WTC11 (cell line): ENCODE data around the gene CPEB1. TPM values are rescaled to one million over a fixed set of nuclear protein-coding genes. Genes with fewer than 3 reads are reported as not detected.
"Not testable (repeated sequence)": the region's sequence is repeated elsewhere in the genome, so short reads cannot be mapped to it uniquely, and the experiment has no call there.

Experiments used
- ATAC-seq: fragments of 200-7000 bp; cut with Tn5 transposase; 2 replicates; pipeline ENCODE4 v1.10.0; 2021; ENCODE audit warnings: mild to moderate bottlenecking, moderate library complexity
- CTCF ChIA-PET: fragments of 300-600 bp; sonication (Branson Sonifier 250); formaldehyde crosslinking; loops from one replicate; lab custom pipeline; 2021; ENCODE audit warnings: antibody characterized with exemption; lab: Charles Lee
- POLR2A ChIA-PET: fragments of 350-600 bp; sonication (Branson Sonifier 250); formaldehyde crosslinking; loops from one replicate; lab custom pipeline; 2021; ENCODE audit warnings: antibody characterized with exemption; lab: Charles Lee
- DNase-seq: peaks from one replicate; pipeline ENCODE4 v3.0.0; 2021; ENCODE audit warnings: low spot score
- H3K27ac Mint-ChIP-seq: 2 replicates; pipeline ENCODE4 v1.8.0; 2021; ENCODE audit warnings: mixed read lengths
- H3K27me3 Mint-ChIP-seq: 2 replicates; pipeline ENCODE4 v1.8.0; 2021; ENCODE audit warnings: low read depth, mild to moderate bottlenecking, moderate library complexity, mixed read lengths
- H3K36me3 Mint-ChIP-seq: 2 replicates; pipeline ENCODE4 v1.8.0; 2021; ENCODE audit warnings: mixed read lengths
- H3K4me1 Mint-ChIP-seq: 2 replicates; pipeline ENCODE4 v1.8.0; 2022; ENCODE audit warnings: mixed read lengths
- H3K4me3 Mint-ChIP-seq: 2 replicates; pipeline ENCODE4 v1.8.0; 2021; ENCODE audit warnings: mild to moderate bottlenecking, moderate library complexity, mixed read lengths
- H3K9me3 Mint-ChIP-seq: 2 replicates; pipeline ENCODE4 v1.8.0; 2021; ENCODE audit warnings: mixed read lengths
- ATF3 ChIP-seq: sonication (generic); formaldehyde crosslinking; conservative IDR thresholded peaks from 2 replicates; pipeline ENCODE4 v1.8.1; 2022; ENCODE audit warnings: mild to moderate bottlenecking, missing genetic modification reagents
- ETV6 ChIP-seq: sonication (generic); formaldehyde crosslinking; IDR thresholded peaks from 2 replicates; pipeline ENCODE4 v1.8.1; 2022; ENCODE audit warnings: mild to moderate bottlenecking, missing genetic modification reagents
- FOXP4 ChIP-seq: sonication (generic); formaldehyde crosslinking; IDR thresholded peaks from 2 replicates; pipeline ENCODE4 v1.8.0; 2022; ENCODE audit warnings: mild to moderate bottlenecking, missing genetic modification reagents
- GTF2I ChIP-seq: fragments of 250-450 bp; sonication (Bioruptor Pico); conservative IDR thresholded peaks from 2 replicates; pipeline ENCODE4 v1.4.0; 2021; ENCODE audit warnings: mild to moderate bottlenecking
- MYBL2 ChIP-seq: sonication (generic); formaldehyde crosslinking; IDR thresholded peaks from 2 replicates; pipeline ENCODE4 v1.8.1; 2023; ENCODE audit warnings: mild to moderate bottlenecking, moderate library complexity, missing genetic modification reagents
- RELA ChIP-seq: sonication (generic); formaldehyde crosslinking; IDR thresholded peaks from 2 replicates; pipeline ENCODE4 v1.8.1; 2022; ENCODE audit warnings: missing genetic modification reagents, mild to moderate bottlenecking, borderline replicate concordance
- SMAD4 ChIP-seq: sonication (generic); formaldehyde crosslinking; IDR thresholded peaks from 2 replicates; pipeline ENCODE4 v1.8.0; 2022; ENCODE audit warnings: mild to moderate bottlenecking, missing genetic modification reagents
- SP1 ChIP-seq: sonication (generic); formaldehyde crosslinking; conservative IDR thresholded peaks from 2 replicates; pipeline ENCODE4 v1.8.1; 2022; ENCODE audit warnings: missing genetic modification reagents
- ZBTB43 ChIP-seq: sonication (generic); formaldehyde crosslinking; IDR thresholded peaks from 2 replicates; pipeline ENCODE4 v1.8.1; 2023; ENCODE audit warnings: mild to moderate bottlenecking, missing genetic modification reagents
- ZNF416 ChIP-seq: fragments of 250-450 bp; sonication (Bioruptor Pico); IDR thresholded peaks from 2 replicates; pipeline ENCODE4 v1.9.0; 2021; ENCODE audit warnings: mild to moderate bottlenecking, inconsistent platforms
- total RNA-seq: library from RNA; stranded (reverse); gene quantifications from 3 replicates; pipeline ENCODE4 v1.2.3, GENCODE V29; 2021
- TF ChIP-seq, protein P1 (sequence below): sonication (generic); formaldehyde crosslinking; IDR thresholded peaks from 2 replicates; pipeline ENCODE4 v1.8.0; 2022; ENCODE audit warnings: mild to moderate bottlenecking, missing genetic modification reagents
- TF ChIP-seq, protein P2 (sequence below): sonication (generic); formaldehyde crosslinking; IDR thresholded peaks from 2 replicates; pipeline ENCODE4 v1.8.1; 2022; ENCODE audit warnings: low read depth, mild to moderate bottlenecking, moderate library complexity, missing genetic modification reagents, borderline replicate concordance
- TF ChIP-seq, protein P3 (sequence below): sonication (generic); formaldehyde crosslinking; IDR thresholded peaks from 2 replicates; pipeline ENCODE4 v1.8.1; 2023; ENCODE audit warnings: mild to moderate bottlenecking, missing genetic modification reagents, moderate library complexity

CPEB1 gene
- total RNA-seq, 1 experiment from 2014 or later = 2.5 TPM

- peak; percentile 82; the same call in 1 of the 2 replicates for TF ChIP-seq FOXP4 (CRISPR knock-in tag)
- peak; percentile 54; the same call in 1 of the 2 replicates for TF ChIP-seq ETV6 (CRISPR knock-in tag)
- TF ChIP-seq, protein P1, sequence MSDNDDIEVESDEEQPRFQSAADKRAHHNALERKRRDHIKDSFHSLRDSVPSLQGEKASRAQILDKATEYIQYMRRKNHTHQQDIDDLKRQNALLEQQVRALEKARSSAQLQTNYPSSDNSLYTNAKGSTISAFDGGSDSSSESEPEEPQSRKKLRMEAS (CRISPR knock-in tag) = peak; percentile 92
These were observed 1.3 kb upstream of the CPEB1 start (continued) for GRCh38 chr15:82648257-82649103.

DNA sequence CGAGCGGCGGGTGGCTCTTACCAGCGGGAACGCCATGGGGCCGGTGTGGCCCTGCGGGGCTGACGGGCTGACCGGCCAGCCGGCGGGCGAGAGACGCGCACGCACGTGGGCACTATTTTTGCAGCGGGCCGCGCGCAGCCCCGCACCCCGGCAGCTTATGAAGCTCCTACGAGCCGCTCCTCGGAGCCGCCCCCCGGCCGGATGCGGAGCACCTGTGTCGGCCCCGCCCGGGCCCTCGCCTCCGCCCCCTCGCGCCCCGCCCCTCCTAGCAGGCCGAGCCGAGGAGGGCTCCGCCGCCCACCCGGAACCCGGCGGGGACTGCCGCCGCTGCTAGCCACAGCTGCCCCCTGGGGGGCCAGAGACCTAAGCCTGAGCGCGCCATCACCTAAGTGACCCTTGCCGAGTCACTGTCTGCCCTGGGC is 683 bp upstream of the CPEB1 start:
- Mint-ChIP-seq H3K27ac (no peak overlapping the region), H3K27me3 (peaks cover 76% of the 10 kb centered on the region), H3K36me3 (no peaks in the 10 kb centered on the region), H3K4me1 (peaks cover 19% of the 10 kb centered on the region), H3K9me3 (no peaks in the 10 kb centered on the region), H3K4me3 (peak overlapping the region; percentile 66)
- ChIA-PET CTCF (interaction anchor here (0.8 to 1.6 kb wide), 8 partner anchors 26 to 202 kb away, joined by 3 to 8 read pairs (median 4); partner anchors contain the start of gene RPS17), POLR2A (no interaction called here)
- ATAC-seq (peak; percentile 47), DNase-seq (peak; percentile 68)
- no peak for TF ChIP-seq SMAD4 (CRISPR knock-in tag)
- no peak for TF ChIP-seq RELA (CRISPR knock-in tag)
- TF ChIP-seq ZNF416 (CRISPR knock-in tag) = no peak

DNA sequence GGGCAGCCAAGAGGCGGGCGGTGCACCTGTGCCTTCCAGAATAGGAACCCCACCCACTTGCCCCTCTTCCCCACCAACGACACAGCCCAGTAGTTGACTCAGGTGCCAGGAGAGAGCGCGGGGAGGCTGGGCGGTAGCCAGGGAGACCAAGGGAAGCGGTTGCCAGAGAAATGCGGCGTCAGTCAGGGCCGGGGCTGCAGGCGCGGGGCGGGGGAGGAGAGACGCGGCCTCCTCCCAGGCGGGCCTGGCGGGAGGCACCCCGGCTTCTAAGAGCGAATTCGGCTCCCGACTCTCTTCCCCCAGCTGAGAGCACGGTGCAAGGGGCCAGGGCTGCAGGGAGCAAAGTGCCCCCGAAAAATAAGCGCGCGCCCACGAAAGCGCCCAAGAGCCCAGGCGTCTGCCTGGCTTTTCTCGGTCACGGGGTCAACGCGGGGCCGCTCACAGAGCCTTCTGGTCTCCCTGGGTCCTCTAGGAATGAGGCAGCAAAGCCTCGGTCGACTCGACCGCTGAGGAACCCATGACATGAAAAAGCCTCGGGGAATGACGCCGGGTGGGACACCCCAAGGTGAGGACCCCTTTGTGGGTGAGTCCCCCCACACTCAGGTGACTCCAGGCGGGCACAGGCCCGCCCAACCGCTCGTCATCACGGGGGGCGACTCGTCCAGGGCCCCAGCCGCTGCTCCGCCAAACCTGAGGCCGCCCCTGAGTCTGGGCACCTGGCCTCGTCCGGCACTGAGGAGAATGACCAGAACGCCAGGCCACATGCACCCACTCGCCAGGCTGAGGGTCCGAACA is 716 bp downstream of the CPEB1 start:
- peaks cover 69% of the 10 kb centered on the region for H3K27me3 Mint-ChIP-seq
- DNase-seq = peak; percentile 62

DNA sequence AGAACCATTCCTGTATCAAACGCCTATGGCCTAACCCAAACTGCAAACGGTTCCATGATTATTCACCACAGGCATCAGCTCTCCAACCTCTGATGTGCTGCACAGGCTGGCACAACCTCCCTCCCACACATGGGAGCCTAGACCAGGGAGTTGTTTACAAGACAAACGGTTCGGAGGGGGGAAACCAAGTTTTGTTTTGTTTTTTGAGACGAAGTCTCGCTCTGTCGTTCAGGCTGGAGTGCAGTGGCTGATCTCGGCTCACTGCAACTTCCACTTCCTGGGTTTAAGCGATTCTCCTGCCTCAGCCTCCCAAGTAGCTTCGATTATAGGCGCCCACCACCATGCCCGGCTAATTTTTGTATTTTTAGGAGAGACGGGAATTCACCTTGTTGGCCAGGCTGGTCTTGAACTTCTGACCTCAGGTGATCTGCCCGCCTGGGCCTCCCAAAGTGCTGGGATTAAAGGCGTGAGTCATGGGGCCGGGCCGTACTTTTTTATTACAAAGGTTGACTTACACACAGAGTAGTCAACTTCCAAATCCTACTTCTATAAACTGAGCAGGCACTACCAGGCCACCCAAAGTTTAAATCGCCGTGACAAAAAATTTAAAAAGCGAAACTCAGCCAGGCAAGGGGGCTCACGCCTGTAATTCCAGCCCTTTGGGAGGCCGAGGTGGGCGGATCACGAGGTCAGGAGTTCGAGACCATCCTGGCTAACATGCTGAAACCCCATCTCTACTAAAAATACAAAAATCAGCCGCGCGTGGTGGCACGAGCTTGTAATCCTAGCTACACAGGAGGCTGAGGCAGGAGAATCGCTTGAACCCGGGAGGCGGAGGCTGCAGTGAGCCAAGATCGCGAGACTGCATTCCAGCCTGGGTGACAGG is 2.0 kb downstream of the CPEB1 start:
- ATAC-seq, POLR2A ChIA-PET, H3K27ac Mint-ChIP-seq, H3K9me3 Mint-ChIP-seq, H3K4me3 Mint-ChIP-seq, H3K36me3 Mint-ChIP-seq, DNase-seq: not testable (repeated sequence)
- Mint-ChIP-seq H3K4me1 (peaks cover 22% of the 10 kb centered on the region), H3K27me3 (peaks cover 70% of the 10 kb centered on the region)
- CTCF ChIA-PET = interaction anchor here (1.2 to 2.1 kb wide), 2 partner anchors 23 to 104 kb away, joined by 3 to 7 read pairs; no protein-coding TSS in a partner anchor

More for the DNA sequence above, 716 bp downstream of the CPEB1 start:
- ChIA-PET CTCF (interaction anchor here (0.7 to 1.6 kb wide), 6 partner anchors 24 to 543 kb away, joined by 3 to 5 read pairs (median 4); no protein-coding TSS in a partner anchor), POLR2A (interaction anchor here (0.6 kb wide), 1 partner anchor 167 kb away, joined by 3 read pairs; no protein-coding TSS in a partner anchor)
- H3K9me3 Mint-ChIP-seq = no peaks in the 10 kb centered on the region
- peak overlapping the region; percentile 65 for H3K4me3 Mint-ChIP-seq
- no peaks in the 10 kb centered on the region for H3K36me3 Mint-ChIP-seq
- H3K4me1 Mint-ChIP-seq = peaks cover 19% of the 10 kb centered on the region
- no peak overlapping the region for H3K27ac Mint-ChIP-seq
- TF ChIP-seq, protein P2, sequence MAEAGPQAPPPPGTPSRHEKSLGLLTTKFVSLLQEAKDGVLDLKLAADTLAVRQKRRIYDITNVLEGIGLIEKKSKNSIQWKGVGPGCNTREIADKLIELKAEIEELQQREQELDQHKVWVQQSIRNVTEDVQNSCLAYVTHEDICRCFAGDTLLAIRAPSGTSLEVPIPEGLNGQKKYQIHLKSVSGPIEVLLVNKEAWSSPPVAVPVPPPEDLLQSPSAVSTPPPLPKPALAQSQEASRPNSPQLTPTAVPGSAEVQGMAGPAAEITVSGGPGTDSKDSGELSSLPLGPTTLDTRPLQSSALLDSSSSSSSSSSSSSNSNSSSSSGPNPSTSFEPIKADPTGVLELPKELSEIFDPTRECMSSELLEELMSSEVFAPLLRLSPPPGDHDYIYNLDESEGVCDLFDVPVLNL (CRISPR knock-in tag) = peak; percentile 67; the same call in 1 of the 2 replicates
- TF ChIP-seq SP1 (CRISPR knock-in tag) = 0 out of 2 replicates have a peak, but pooled peaks have one; percentile 18
- no peak for TF ChIP-seq GTF2I
- TF ChIP-seq ZBTB43 (CRISPR knock-in tag) = 0 out of 2 replicates have a peak, but pooled peaks have one; percentile 76
- TF ChIP-seq, protein P3, sequence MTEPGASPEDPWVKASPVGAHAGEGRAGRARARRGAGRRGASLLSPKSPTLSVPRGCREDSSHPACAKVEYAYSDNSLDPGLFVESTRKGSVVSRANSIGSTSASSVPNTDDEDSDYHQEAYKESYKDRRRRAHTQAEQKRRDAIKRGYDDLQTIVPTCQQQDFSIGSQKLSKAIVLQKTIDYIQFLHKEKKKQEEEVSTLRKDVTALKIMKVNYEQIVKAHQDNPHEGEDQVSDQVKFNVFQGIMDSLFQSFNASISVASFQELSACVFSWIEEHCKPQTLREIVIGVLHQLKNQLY (CRISPR knock-in tag) = no peak
- 0 out of 2 replicates have a peak, but pooled peaks have one; percentile 1 for TF ChIP-seq MYBL2 (CRISPR knock-in tag)
- 0 out of 2 replicates have a peak, but pooled peaks have one; percentile 37 for TF ChIP-seq ATF3 (CRISPR knock-in tag)
- ATAC-seq = peak; percentile 57
